Fibroblast of villous mesenchyme (primary cell): ENCODE results near the gene LHX3. TPM values are rescaled to one million over a fixed set of nuclear protein-coding genes. Genes with fewer than 3 reads are reported as not detected.
A peak's percentile ranks its signal among the peaks of the same experiment; 100 is the strongest.

Experiments used
- DNase-seq: peaks from one replicate; pipeline ENCODE4 v3.0.0-alpha.2; 2010; ENCODE audit warnings: low read depth
- H3K4me3 ChIP-seq: 2 replicates; pipeline ENCODE4 v1.5.1; 2011; ENCODE audit warnings: low read depth, mild to moderate bottlenecking, low read length
- CTCF ChIP-seq: IDR thresholded peaks from 2 replicates; pipeline ENCODE4 v1.5.1; 2012; ENCODE audit warnings: low read depth, mild to moderate bottlenecking, low read length; ENCODE audit not compliant: insufficient read depth
- total RNA-seq: library from RNA; depleted of rRNA; stranded (reverse); fragments of >200 nt; gene quantifications from 2 replicates; pipeline ENCODE4 v1.2.3, GENCODE V29; 2012

The LHX3 gene
- total RNA-seq, 1 donor, result not detected

- H3K4me3 ChIP-seq, result no peak overlapping the region
- no peak for TF ChIP-seq CTCF
- peak; percentile 24 for DNase-seq
Measured at GRCh38 chr9:136249877-136250559, 45.1 kb upstream of the LHX3 start.

DNA sequence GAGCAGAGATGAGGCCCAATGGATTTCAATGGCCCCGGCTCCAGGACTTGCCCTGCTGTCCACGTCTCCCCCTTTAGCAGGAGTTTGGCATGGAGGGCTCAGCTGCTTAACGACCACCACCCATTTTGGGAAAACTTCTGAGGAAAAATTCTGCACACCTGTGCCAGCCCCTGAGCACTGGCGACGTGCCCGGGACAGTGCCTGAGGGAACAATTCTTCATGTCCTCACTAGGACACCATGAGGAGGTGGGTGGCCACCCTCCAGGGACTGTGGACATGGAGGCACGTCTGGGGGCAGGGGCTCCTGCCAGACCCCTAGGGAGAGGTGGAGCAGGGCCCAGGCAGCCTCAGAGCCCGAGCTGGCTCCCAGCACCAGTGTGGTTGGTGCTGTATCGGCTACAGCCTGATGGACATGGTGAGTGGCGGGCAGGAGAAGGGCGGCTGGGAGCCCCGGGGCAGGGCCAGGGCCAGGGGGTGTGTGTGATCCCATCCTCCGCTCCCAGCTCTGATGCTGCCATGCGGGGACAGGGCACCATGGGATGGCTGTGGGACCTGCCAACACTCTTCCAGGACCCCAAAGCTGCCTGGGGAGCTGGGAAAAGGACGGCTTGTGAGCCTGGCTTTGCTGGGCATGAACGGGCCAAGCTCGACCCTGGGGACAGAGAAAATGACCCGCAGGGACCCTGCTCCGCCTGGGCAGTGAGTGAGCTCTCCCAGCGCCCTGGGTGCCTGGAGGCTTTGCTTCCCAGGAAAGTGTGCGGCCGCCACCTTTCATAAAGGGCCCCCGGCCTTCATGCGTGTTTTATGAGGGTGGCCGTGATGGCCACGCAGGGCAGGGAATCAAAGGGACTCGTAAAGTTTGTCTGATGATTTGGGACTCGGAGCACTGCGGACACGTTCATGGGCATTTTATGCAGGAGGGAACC is 44.3 kb upstream of the LHX3 start:
- H3K4me3 ChIP-seq, result no peak overlapping the region
- no peak for TF ChIP-seq CTCF
- no peak for DNase-seq

GRCh38 chr9:136247947-136248637 is 43.2 kb upstream of the LHX3 start:
- H3K4me3 ChIP-seq, result no peak overlapping the region
- no peak for DNase-seq
- no peak for TF ChIP-seq CTCF

DNA sequence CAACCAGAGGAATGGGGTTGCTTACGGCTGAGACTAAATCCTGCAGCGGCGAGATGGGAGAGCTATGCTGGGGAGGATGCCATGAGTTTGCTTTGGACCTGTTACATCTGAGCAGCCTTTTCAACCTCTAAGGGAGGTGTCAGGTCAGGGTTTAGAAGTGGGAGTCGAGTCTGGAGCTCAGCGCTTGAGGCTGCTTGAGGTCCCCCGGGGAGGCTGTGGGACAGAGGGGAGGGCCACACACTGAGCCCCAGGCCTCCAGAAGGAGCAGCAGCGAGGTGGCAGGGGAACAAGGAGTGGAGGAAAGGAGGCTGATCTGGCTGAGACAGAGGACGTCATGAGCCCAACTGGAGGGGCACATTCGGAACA is 42.6 kb upstream of the LHX3 start:
- H3K4me3 ChIP-seq, result no peak overlapping the region
- DNase-seq, result no peak
- TF ChIP-seq CTCF, result no peak

DNA sequence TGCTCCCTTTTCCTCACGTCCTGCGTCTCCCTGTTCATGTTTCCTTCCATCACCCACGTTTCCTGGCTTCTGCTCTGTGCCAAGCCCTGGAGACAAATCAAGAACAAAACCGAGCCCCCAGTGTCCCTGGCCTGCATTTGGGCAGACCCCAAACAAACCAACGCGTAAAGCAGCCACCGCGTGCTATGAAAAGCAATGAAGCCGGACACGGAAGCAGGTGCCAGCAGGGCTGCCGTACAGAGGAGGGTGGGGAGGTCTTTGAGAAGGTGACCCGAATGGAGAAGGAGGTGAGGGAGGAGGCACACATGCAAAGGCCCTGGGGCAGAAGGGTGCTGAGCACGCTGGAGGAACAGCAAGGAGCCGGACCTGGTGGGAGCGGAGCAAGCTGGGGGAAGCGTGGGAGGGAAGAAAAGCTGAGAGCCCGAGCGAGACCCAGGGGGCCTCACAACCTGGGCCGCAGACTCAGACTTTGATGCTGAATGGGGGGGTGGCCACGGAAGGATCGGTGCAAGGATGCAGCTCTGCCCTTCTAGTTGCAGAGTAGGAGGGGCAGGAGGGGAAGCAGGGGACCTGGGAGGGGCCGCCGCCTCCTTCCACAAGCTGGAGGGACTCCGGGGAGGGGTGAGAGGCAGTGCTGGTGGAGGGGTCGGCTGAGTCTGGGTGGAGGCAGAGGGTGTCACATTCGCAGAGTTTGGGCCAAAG is 42.1 kb upstream of the LHX3 start:
- no peak for TF ChIP-seq CTCF

More for the DNA sequence above, 42.1 kb upstream of the LHX3 start:
- no peak overlapping the region for H3K4me3 ChIP-seq
- DNase-seq, result no peak
